Activated CD4-positive, alpha-beta T cell treated with anti-CD3 and anti-CD28 coated beads for 36 hours (primary cell): Measurements from ENCODE around the gene PLCH2. TPM values are rescaled to one million over a fixed set of nuclear protein-coding genes. Genes with fewer than 3 reads are reported as not detected.
"Not testable (repeated sequence)": the region's sequence is repeated elsewhere in the genome, so short reads cannot be mapped to it uniquely, and the experiment has no call there.

Experiments
- ATAC-seq: fragments of 200-7000 bp; cut with Tn5 transposase; one replicate; pipeline ENCODE4 v1.10.0; 2021; ENCODE audit warnings: mild to moderate bottlenecking, moderate library complexity
- CTCF ChIA-PET: fragments of 350-600 bp; sonication (Branson Sonifier 250); formaldehyde crosslinking; loops from one replicate; lab custom pipeline; 2021; ENCODE audit warnings: antibody characterized with exemption; lab: Charles Lee
- POLR2A ChIA-PET: fragments of 350-600 bp; sonication (Branson Sonifier 250); formaldehyde crosslinking; loops from one replicate; lab custom pipeline; 2021; ENCODE audit warnings: antibody characterized with exemption, inconsistent platforms; lab: Charles Lee
- DNase-seq: peaks from one replicate; pipeline ENCODE4 v3.0.0-alpha.2; 2020
- H3K27ac Mint-ChIP-seq: one replicate; pipeline ENCODE4 v1.8.0; 2021; ENCODE audit warnings: mixed read lengths
- H3K27me3 Mint-ChIP-seq: one replicate; pipeline ENCODE4 v1.8.0; 2021; ENCODE audit warnings: mixed read lengths
- H3K36me3 Mint-ChIP-seq: one replicate; pipeline ENCODE4 v1.8.0; 2021; ENCODE audit warnings: low read depth, mixed read lengths
- H3K4me1 Mint-ChIP-seq: one replicate; pipeline ENCODE4 v1.8.0; 2021; ENCODE audit warnings: mixed read lengths
- H3K4me3 Mint-ChIP-seq: one replicate; pipeline ENCODE4 v1.8.0; 2021; ENCODE audit warnings: mild to moderate bottlenecking, moderate library complexity, mixed read lengths
- H3K9me3 Mint-ChIP-seq: one replicate; pipeline ENCODE4 v1.8.0; 2021; ENCODE audit warnings: low read depth, mixed read lengths
- intact Hi-C, 2 experiments: fragments of 100-400 bp; cut with DNase I in 1 of 2; cut with micrococcal nuclease in 1 of 2; formaldehyde crosslinking; loops; one replicate each; pipeline versions ENCODE4 v1.14.2 to v1.15.1; 2022 to 2024; cut with DNase I, micrococcal nuclease
- total RNA-seq, 2 experiments: library from RNA; stranded (reverse); gene quantifications; one replicate each; pipeline ENCODE4 v1.2.3, GENCODE V29; 2021

Gene PLCH2
- total RNA-seq, 2 experiments from 2014 or later, result 5.1 to 6.3 TPM

DNA sequence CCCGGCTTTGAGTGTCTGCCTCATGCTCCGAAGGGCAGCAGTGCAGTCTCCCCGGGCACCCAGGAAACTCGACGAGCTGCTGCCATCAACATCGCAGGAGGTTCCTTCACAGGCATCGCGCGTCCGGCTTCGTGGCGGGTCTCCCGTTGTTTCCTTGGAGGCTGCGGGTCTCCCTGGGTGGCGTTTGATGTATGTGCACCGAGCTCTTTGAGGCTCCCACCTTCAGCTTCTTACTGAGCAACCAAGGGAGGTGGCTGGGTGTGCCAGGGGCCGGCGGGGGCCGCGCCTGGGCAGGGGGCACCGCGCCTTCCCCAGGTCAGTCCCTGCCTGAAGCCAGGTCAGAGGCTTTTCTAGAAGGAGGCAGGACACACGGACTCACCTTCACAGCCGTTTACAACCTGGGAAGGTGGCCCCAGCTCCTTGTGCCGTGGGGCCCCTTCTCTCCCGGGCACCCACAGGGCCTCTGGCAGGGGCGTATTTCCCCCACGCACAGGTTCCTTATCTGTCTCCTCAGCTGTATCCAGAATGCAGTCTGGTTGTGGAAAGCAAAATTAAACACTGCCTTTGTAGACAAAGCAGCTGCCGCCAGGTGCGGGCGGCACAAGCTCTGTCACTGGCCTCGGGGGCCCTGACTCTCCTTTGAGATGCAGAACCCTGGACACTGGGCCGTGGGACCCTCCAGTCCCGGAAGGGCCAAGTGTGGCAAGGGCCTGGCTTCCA lies 42.0 kb upstream of the PLCH2 start:
- ChIA-PET POLR2A (no interaction called here), CTCF (no interaction called here)
- peaks cover 2% of the 10 kb centered on the region for H3K9me3 Mint-ChIP-seq
- no peaks in the 10 kb centered on the region for H3K27me3 Mint-ChIP-seq
- no peaks in the 10 kb centered on the region for H3K36me3 Mint-ChIP-seq
- no peak for ATAC-seq
- no peak overlapping the region for H3K27ac Mint-ChIP-seq
- DNase-seq, result no peak
- no peak overlapping the region for H3K4me3 Mint-ChIP-seq
- no peaks in the 10 kb centered on the region for H3K4me1 Mint-ChIP-seq
- intact Hi-C loops, result no loop called here

DNA sequence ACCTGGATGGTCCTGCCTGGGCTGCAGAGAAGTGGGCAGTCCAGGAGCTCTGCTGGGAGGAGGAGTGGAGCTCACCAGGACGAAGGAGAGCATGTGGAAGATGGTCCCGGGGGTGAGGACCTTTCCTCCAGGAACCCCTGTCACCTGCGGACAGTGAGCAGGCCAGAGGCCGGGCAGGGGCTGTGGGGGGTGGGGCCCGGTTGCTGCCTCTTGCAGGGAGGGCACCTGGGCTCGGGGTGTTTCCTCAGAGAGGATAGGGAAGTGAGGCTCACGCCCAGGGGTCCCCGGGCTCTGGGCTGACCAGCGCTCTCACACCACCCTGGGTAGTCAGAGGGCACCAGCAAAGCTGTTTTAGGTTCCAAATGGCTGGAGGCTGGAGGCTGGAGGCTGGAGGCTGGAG lies 41.0 kb upstream of the PLCH2 start:
- Mint-ChIP-seq H3K9me3 (no peaks in the 10 kb centered on the region), H3K4me1 (no peaks in the 10 kb centered on the region), H3K27ac (no peak overlapping the region), H3K36me3 (no peaks in the 10 kb centered on the region), H3K27me3 (peaks cover 2% of the 10 kb centered on the region), H3K4me3 (no peak overlapping the region)
- ChIA-PET CTCF (no interaction called here), POLR2A (no interaction called here)
- ATAC-seq (no peak), DNase-seq (no peak)
- intact Hi-C loops, result no loop called here

DNA sequence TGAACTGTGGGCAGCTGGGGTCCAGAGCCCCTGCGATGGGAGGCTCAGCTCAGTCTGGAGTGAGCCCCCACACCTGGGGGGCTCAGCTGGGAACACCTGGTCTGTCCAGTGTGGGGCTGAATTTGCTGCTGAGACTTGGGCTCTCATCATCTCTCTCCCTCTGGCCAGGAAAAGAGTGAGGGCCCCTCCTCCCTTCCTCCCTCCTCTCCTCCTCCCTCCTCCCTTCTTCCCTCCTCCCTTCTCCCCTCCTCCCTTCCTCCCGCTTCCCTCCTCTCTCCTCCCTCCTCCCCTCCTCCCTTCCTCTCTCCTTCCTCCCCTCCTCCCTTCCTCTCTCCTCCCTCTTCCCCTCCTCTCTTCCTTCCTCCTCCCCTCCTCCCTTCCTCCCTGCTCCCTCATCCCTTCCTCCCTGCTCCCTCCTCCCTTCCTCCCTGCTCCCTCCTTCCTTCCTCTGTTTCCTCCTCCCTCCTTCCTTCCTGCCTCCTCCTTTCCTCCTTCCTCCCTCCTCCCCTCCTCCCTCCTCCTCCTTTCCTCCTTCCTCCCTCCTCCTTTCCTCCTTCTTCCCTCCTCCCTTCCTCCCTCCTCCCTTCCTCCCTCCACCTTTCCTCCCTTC lies 40.2 kb upstream of the PLCH2 start:
- H3K9me3 Mint-ChIP-seq, result no peaks in the 10 kb centered on the region
- H3K36me3 Mint-ChIP-seq, result no peaks in the 10 kb centered on the region
- ChIA-PET POLR2A (no interaction called here), CTCF (no interaction called here)
- intact Hi-C loops, result no loop called here
- no peak overlapping the region for H3K27ac Mint-ChIP-seq
- ATAC-seq, result no peak
- H3K4me3 Mint-ChIP-seq, result no peak overlapping the region
- no peak for DNase-seq
- H3K4me1 Mint-ChIP-seq, result no peaks in the 10 kb centered on the region
- peaks cover 2% of the 10 kb centered on the region for H3K27me3 Mint-ChIP-seq

DNA sequence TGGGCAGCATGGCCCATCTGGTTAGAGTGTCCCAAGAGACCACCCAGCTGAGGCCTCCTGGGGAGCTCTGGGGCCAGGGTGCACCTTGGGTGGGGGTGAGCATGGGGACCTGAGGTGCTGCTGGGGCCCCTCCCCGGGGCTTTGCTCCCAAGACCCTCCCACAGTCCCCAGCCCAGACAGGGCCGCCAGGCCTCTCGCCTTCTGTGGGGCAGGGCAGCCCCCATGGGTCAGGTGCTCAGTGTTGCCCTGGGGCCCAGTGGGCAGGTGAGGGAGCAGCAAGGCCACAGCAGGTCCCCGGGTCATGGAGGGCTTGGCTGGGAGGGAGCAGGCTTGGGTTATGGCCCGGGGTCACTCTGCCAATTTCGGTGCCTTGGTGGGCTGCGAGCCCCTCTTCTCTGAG lies 39.2 kb upstream of the PLCH2 start:
- H3K27me3 Mint-ChIP-seq, result peaks cover 2% of the 10 kb centered on the region
- no peak for DNase-seq
- no peak overlapping the region for H3K4me3 Mint-ChIP-seq
- CTCF ChIA-PET, result no interaction called here
- POLR2A ChIA-PET, result no interaction called here
- no peaks in the 10 kb centered on the region for H3K9me3 Mint-ChIP-seq
- H3K4me1 Mint-ChIP-seq, result no peaks in the 10 kb centered on the region
- H3K27ac Mint-ChIP-seq, result no peak overlapping the region
- H3K36me3 Mint-ChIP-seq, result no peaks in the 10 kb centered on the region
- intact Hi-C loops, result no loop called here
- no peak for ATAC-seq

DNA sequence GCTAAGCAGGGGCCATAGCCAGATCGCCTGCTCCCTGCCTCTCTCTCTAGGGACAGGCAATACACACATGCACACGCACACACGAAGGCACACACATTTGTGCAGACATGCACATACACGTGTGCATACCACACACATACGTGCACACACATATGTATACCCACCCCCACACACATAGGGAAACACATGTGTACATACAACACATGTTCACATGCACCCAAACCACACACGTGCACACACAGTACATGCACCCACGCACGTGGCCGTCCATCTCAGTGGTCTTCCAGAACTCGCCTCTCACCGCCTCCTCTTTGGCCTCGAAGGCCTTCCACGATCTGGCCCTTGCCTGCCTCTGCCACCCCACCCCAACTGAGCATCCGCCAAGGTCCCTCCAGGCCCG lies 38.5 kb upstream of the PLCH2 start:
- no peak overlapping the region for H3K4me3 Mint-ChIP-seq
- H3K36me3 Mint-ChIP-seq, result no peaks in the 10 kb centered on the region
- ChIA-PET POLR2A (no interaction called here), CTCF (no interaction called here)
- intact Hi-C loops, result no loop called here
- no peaks in the 10 kb centered on the region for H3K4me1 Mint-ChIP-seq
- no peak for ATAC-seq
- peaks cover 2% of the 10 kb centered on the region for H3K27me3 Mint-ChIP-seq
- DNase-seq, result no peak
- H3K27ac Mint-ChIP-seq, result no peak overlapping the region
- H3K9me3 Mint-ChIP-seq, result no peaks in the 10 kb centered on the region

DNA sequence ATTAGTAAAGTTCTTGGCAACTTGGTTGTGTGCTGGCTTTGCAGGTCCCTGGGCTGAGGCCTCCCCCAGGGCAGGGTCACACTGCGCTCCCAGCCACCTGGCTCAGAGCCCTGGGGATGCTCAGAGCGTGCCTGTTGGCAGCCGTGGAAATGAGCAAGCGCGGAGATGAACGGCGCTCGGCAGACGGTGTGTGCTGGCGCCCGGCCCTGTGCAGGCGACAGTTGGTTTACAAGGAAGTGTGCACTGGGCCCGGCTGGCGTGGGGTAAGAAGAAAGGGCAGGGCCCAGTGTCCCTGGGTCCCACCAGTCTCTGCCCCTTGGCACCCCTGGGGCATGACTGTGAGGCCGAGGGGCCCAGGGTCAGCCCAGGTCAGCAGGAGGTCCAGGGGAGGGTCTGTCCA lies 38.1 kb upstream of the PLCH2 start:
- no peaks in the 10 kb centered on the region for H3K9me3 Mint-ChIP-seq
- CTCF ChIA-PET, result no interaction called here
- no peak overlapping the region for H3K27ac Mint-ChIP-seq
- H3K36me3 Mint-ChIP-seq, result no peaks in the 10 kb centered on the region
- ATAC-seq (no peak), DNase-seq (no peak)
- POLR2A ChIA-PET, result no interaction called here
- no peak overlapping the region for H3K4me3 Mint-ChIP-seq
- peaks cover 4% of the 10 kb centered on the region for H3K27me3 Mint-ChIP-seq
- H3K4me1 Mint-ChIP-seq, result no peaks in the 10 kb centered on the region
- intact Hi-C loops, result no loop called here

DNA sequence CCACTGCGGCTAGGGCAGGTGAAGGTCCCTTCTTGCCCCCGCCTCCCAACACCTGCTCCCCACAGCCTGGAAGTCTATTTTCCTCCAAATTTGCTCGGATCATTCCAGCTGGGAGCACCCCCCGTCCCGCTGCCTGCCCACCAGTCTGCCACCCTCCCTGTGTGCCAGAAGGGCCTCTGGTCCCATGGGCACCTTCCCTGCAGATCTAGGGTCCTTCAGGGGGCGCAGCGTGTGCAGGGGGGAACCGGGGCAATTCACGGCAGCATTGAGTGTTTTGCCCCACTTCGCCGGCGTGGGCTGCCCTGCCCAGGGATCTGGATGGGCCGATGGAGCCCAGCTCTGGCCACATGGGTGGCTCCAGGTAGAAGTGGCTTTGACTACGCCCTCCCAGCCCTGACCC lies 37.4 kb upstream of the PLCH2 start:
- no peak overlapping the region for H3K4me3 Mint-ChIP-seq
- intact Hi-C loops, result no loop called here
- H3K36me3 Mint-ChIP-seq, result no peaks in the 10 kb centered on the region
- no peaks in the 10 kb centered on the region for H3K9me3 Mint-ChIP-seq
- ATAC-seq (no peak), DNase-seq (no peak)
- no peak overlapping the region for H3K27ac Mint-ChIP-seq
- ChIA-PET POLR2A (no interaction called here), CTCF (no interaction called here)
- H3K4me1 Mint-ChIP-seq, result no peaks in the 10 kb centered on the region
- peaks cover 4% of the 10 kb centered on the region for H3K27me3 Mint-ChIP-seq

DNA sequence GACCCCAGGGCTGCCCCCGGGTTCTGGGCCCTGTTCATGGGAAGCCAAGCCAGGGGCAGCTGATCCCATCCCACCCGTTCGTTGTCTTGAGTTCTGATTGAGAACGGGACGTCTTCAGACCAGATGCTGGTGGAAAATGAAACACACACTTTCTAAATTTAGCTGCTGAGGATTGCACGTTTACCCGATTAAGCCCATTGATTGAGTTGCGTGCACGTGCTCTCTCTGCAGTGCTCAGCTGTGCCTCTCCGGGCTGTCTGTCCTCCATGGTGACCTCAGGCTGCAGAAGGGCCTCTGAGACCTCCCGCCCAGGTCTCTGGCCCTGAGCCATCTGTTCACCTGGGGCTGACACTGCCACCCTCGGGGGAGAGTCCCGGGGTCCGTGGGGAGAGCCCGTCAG lies 36.7 kb upstream of the PLCH2 start:
- POLR2A ChIA-PET, result no interaction called here
- H3K27ac Mint-ChIP-seq, result no peak overlapping the region

DNA sequence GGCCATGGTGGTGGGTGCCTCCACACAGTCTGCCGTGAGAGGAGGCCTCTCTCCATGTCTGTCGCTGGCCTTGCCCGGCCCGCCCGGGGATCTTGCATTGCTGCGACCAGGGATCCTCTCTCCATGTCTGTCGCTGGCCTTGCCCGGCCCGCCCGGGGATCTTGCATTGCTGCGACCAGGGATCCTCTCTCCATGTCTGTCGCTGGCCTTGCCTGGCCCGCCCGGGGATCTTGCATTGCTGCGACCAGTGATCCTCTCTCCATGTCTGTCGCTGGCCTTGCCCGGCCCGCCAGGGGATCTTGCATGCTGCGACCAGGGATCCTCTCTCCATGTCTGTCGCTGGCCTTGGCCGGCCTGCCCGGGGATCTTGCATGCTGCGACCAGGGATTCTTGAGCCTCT lies 35.7 kb upstream of the PLCH2 start:
- H3K27ac Mint-ChIP-seq, H3K4me1 Mint-ChIP-seq, POLR2A ChIA-PET, CTCF ChIA-PET, H3K4me3 Mint-ChIP-seq, ATAC-seq, H3K27me3 Mint-ChIP-seq, intact Hi-C loops, H3K36me3 Mint-ChIP-seq, DNase-seq, H3K9me3 Mint-ChIP-seq: not testable (repeated sequence)

More for the DNA sequence above, 36.7 kb upstream of the PLCH2 start:
- no peaks in the 10 kb centered on the region for H3K4me1 Mint-ChIP-seq
- no peaks in the 10 kb centered on the region for H3K9me3 Mint-ChIP-seq
- H3K36me3 Mint-ChIP-seq, result no peaks in the 10 kb centered on the region
- CTCF ChIA-PET, result no interaction called here
- DNase-seq (no peak), ATAC-seq (no peak)
- no peak overlapping the region for H3K4me3 Mint-ChIP-seq
- peaks cover 4% of the 10 kb centered on the region for H3K27me3 Mint-ChIP-seq
- intact Hi-C loops, result no loop called here

DNA sequence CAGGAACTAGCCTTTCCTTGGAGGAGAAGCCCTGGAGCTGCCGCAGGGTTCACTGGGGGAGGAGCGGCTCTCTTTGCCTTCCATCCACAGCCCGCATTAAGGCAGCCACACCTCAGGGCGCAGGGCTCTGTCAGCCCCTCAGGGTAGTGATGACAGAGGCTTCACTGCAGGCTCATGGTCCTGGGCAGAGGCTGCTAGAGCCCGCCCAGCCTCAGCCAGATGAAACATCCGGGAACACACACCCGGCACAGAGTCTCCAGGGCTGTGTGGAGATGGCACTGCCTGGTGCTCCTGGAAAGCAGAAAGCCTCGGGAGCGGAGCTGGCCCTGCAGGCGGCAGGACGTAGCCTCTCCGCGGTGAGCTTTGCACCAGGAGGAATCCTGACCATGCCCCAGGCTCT lies 34.3 kb upstream of the PLCH2 start:
- no peak overlapping the region for H3K27ac Mint-ChIP-seq
- ATAC-seq, result no peak
- CTCF ChIA-PET, result no interaction called here

DNA sequence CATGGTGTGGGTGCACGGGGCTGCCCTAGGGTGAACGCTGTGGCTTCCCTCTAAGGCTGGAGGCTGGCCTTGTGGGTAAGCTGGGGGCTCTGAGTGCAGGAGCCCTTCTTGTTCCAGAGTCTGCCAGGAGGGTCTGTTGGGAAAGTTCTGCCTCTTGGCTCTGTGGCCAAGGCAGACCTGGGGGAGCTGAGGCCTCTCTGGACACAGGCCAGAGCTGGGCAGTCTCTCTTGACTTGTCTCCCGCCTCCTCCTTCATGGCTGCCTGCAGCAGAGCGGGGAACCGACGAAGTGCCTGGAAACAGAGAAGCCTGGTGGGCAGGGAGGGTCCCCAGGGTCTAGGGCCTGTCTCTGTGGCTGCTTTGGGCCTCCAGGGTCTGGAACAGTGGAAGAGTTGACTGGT lies 33.4 kb upstream of the PLCH2 start:
- ChIA-PET POLR2A (no interaction called here), CTCF (interaction anchor here (1.0 kb wide), 1 partner anchor 11 kb away, joined by 3 read pairs; no protein-coding TSS in a partner anchor)
- DNase-seq, result no peak
- Mint-ChIP-seq H3K27me3 (peaks cover 5% of the 10 kb centered on the region), H3K4me3 (no peak overlapping the region), H3K9me3 (no peaks in the 10 kb centered on the region), H3K27ac (no peak overlapping the region), H3K36me3 (no peaks in the 10 kb centered on the region), H3K4me1 (no peaks in the 10 kb centered on the region)
- intact Hi-C loops, result no loop called here
- no peak for ATAC-seq

More for the DNA sequence above, 34.3 kb upstream of the PLCH2 start:
- Mint-ChIP-seq H3K9me3 (no peaks in the 10 kb centered on the region), H3K27me3 (peaks cover 5% of the 10 kb centered on the region), H3K4me1 (no peaks in the 10 kb centered on the region), H3K36me3 (no peaks in the 10 kb centered on the region), H3K4me3 (no peak overlapping the region)
- no peak for DNase-seq
- intact Hi-C loops, result no loop called here
- POLR2A ChIA-PET, result no interaction called here
